Measurements from ENCODE around the gene WNT5B. TPM values are rescaled to one million over a fixed set of nuclear protein-coding genes. Genes with fewer than 3 reads are reported as not detected.
"Not testable (repeated sequence)": the region's sequence is repeated elsewhere in the genome, so short reads cannot be mapped to it uniquely, and the experiment has no call there.

The WNT5B gene
- total RNA-seq, 1 donor from 2014 or later, result 2.3 TPM

- Histone ChIP-seq H3K4me1 (peaks cover 20% of the 10 kb centered on the region), H3K27ac (peak overlapping the region; percentile 83), H3K36me3 (no peaks in the 10 kb centered on the region), H3K27me3 (no peaks in the 10 kb centered on the region), H3K4me3 (peak overlapping the region; percentile 84), H3K9me3 (no peaks in the 10 kb centered on the region)
- DNase-seq, result no peak
- no peak for TF ChIP-seq CTCF (IDR thresholded peaks at IDR 0.05)
- ATAC-seq, result no peak
- intact Hi-C loops (cut with DNase I), result no loop called here
Observed at GRCh38 chr12:1692226-1692625, 63.2 kb downstream of the WNT5B start.

GRCh38 chr12:1692895-1693610 is 64.0 kb downstream of the WNT5B start:
- Histone ChIP-seq H3K9me3 (no peaks in the 10 kb centered on the region), H3K4me1 (peaks cover 27% of the 10 kb centered on the region), H3K27me3 (no peaks in the 10 kb centered on the region), H3K36me3 (no peaks in the 10 kb centered on the region), H3K27ac (no peak overlapping the region), H3K4me3 (peak overlapping the region; percentile 84)
- ATAC-seq, result no peak
- intact Hi-C loops (cut with DNase I), result no loop called here
- no peak for DNase-seq
- TF ChIP-seq CTCF (IDR thresholded peaks at IDR 0.05), result no peak

GRCh38 chr12:1695097-1695496 is 66.1 kb downstream of the WNT5B start:
- H3K4me1 ChIP-seq, result peaks cover 35% of the 10 kb centered on the region
- DNase-seq; H3K4me3 ChIP-seq; intact Hi-C loops (cut with DNase I); ATAC-seq; H3K9me3 ChIP-seq; H3K27ac ChIP-seq; H3K27me3 ChIP-seq; H3K36me3 ChIP-seq: not testable (repeated sequence)

- no peak for TF ChIP-seq CTCF (IDR thresholded peaks at IDR 0.05)
- Histone ChIP-seq H3K4me3 (no peak overlapping the region), H3K4me1 (peaks cover 33% of the 10 kb centered on the region), H3K27ac (no peak overlapping the region), H3K36me3 (no peaks in the 10 kb centered on the region), H3K27me3 (no peaks in the 10 kb centered on the region), H3K9me3 (no peaks in the 10 kb centered on the region)
- ATAC-seq (no peak), DNase-seq (no peak)
- intact Hi-C loops (cut with DNase I), result no loop called here
Observed at GRCh38 chr12:1695886-1696670, 67.0 kb downstream of the WNT5B start.

- no peak for TF ChIP-seq CTCF (IDR thresholded peaks at IDR 0.05)
- H3K9me3 ChIP-seq, result no peaks in the 10 kb centered on the region
- no peaks in the 10 kb centered on the region for H3K36me3 ChIP-seq
- ATAC-seq (no peak), DNase-seq (no peak)
- H3K4me3 ChIP-seq, result no peak overlapping the region
- peaks cover 33% of the 10 kb centered on the region for H3K4me1 ChIP-seq
- no peak overlapping the region for H3K27ac ChIP-seq
- intact Hi-C loops (cut with DNase I), result no loop called here
- H3K27me3 ChIP-seq, result no peaks in the 10 kb centered on the region
Observed at GRCh38 chr12:1696800-1697199, 67.8 kb downstream of the WNT5B start.

Small RNAs within 50 kb of the gene (microRNA-seq; reads per million reads assigned to microRNA genes)
- gene MIR3649 (ENCODE audit: borderline microRNAs expressed), result not detected

Other genes with a start within 250 kb of the WNT5B start
- gene FBXL14, start 34.6 kb upstream of the WNT5B start, total RNA-seq, result 17.3 TPM
- gene ADIPOR2, start 61.8 kb downstream of the WNT5B start, total RNA-seq, result 96.0 TPM
- gene LRTM2, start 191.3 kb downstream of the WNT5B start, total RNA-seq, result not detected

All from upper lobe of right lung (tissue), 1 donor.